ENCODE measurements around the gene TRIP6. TPM values are rescaled to one million over a fixed set of nuclear protein-coding genes. Genes with fewer than 3 reads are reported as not detected.
A peak's percentile ranks its signal among the peaks of the same experiment; 100 is the strongest.

TRIP6 gene
- total RNA-seq, 1 experiment from 2014 or later = 75.5 TPM

GRCh38 chr7:100864263-100864845 is 2.8 kb upstream of the TRIP6 start:
- ChIA-PET POLR2A (interaction anchor here (0.6 kb wide), 1 partner anchor 37 kb away, joined by 5 read pairs; the partner anchor contains the start of gene EPHB4), CTCF (interaction anchor here (0.6 to 0.7 kb wide), 2 partner anchors 36 to 179 kb away, joined by 4 to 8 read pairs; no protein-coding TSS in a partner anchor)
- no peak for TF ChIP-seq CTCF (IDR thresholded peaks at IDR 0.05; ENCODE audit: insufficient read depth in 1 of 2, low read depth in 1 of 2, low read length in 1 of 2, severe bottlenecking in 1 of 2, unreplicated experiment in 1 of 2)
- Histone ChIP-seq H3K4me1 (peaks cover 17% of the 10 kb centered on the region), H3K36me3 (ENCODE audit: control insufficient read depth, insufficient read depth, low read length) (peaks cover 5% of the 10 kb centered on the region), H3K4me3 (ENCODE audit: low read depth, low read length) (no peak overlapping the region), H3K9me3 (no peaks in the 10 kb centered on the region), H3K27me3 (replicated peaks; ENCODE audit: control insufficient read depth, insufficient read depth, low read length) (no peaks in the 10 kb centered on the region)
- peaks cover 7% of the 10 kb centered on the region for H3K4me1 Mint-ChIP-seq (ENCODE audit: low read depth, unreplicated experiment)
- no peaks in the 10 kb centered on the region for H3K9me3 Mint-ChIP-seq (ENCODE audit: unreplicated experiment)
- H3K27ac Mint-ChIP-seq (ENCODE audit: unreplicated experiment) = no peak overlapping the region
- H3K4me3 Mint-ChIP-seq (ENCODE audit: unreplicated experiment) = no peak overlapping the region
- intact Hi-C loops (cut with micrococcal nuclease; ENCODE audit: unreplicated experiment) = no loop called here
- H3K36me3 Mint-ChIP-seq (ENCODE audit: insufficient read depth, unreplicated experiment) = peaks cover 71% of the 10 kb centered on the region
- DNase-seq = no peak
- H3K27me3 Mint-ChIP-seq (ENCODE audit: insufficient read depth, unreplicated experiment) = no peaks in the 10 kb centered on the region
- no TSS peak for BruUV-seq (replicated peaks)

DNA sequence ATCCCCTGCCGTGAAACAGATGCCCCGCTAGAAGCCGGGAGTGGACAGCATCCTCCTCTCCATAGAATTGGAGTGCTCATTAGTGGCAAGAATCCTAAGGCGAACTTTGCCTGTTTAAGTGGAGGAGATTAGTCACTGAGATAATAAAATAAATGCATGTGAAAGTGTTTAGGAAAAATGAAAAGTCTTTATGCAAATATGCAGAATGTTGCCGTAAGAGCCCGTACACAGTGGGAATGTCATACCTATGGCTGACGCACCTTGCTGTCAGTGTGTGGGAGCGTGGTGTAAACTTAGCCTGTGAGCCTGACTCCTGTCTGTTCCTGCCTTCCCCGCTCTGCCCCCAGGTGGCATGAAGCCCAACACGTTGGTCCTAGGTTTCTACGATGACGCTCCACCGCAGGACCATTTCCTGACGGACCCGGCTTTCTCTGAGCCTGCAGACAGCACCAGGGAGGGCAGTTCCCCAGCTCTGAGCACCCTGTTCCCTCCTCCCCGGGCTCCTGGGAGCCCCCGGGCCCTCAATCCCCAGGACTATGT is 1.7 kb upstream of the TRIP6 start:
- H3K9me3 Mint-ChIP-seq (ENCODE audit: unreplicated experiment) = no peaks in the 10 kb centered on the region
- Histone ChIP-seq H3K36me3 (ENCODE audit: control insufficient read depth, insufficient read depth, low read length) (peaks cover 5% of the 10 kb centered on the region), H3K9me3 (no peaks in the 10 kb centered on the region), H3K4me1 (peaks cover 17% of the 10 kb centered on the region), H3K4me3 (ENCODE audit: low read depth, low read length) (no peak overlapping the region), H3K27me3 (replicated peaks; ENCODE audit: control insufficient read depth, insufficient read depth, low read length) (no peaks in the 10 kb centered on the region)
- POLR2A ChIA-PET = no interaction called here
- DNase-seq = no peak
- CTCF ChIA-PET = no interaction called here
- H3K27ac Mint-ChIP-seq (ENCODE audit: unreplicated experiment) = no peak overlapping the region
- no peak overlapping the region for H3K4me3 Mint-ChIP-seq (ENCODE audit: unreplicated experiment)
- no peak for TF ChIP-seq CTCF (IDR thresholded peaks at IDR 0.05; ENCODE audit: insufficient read depth in 1 of 2, low read depth in 1 of 2, low read length in 1 of 2, severe bottlenecking in 1 of 2, unreplicated experiment in 1 of 2)
- H3K4me1 Mint-ChIP-seq (ENCODE audit: low read depth, unreplicated experiment) = peaks cover 7% of the 10 kb centered on the region
- intact Hi-C loops (cut with micrococcal nuclease; ENCODE audit: unreplicated experiment) = no loop called here
- H3K36me3 Mint-ChIP-seq (ENCODE audit: insufficient read depth, unreplicated experiment) = peaks cover 66% of the 10 kb centered on the region
- no peaks in the 10 kb centered on the region for H3K27me3 Mint-ChIP-seq (ENCODE audit: insufficient read depth, unreplicated experiment)
- BruUV-seq (replicated peaks) = no TSS peak

DNA sequence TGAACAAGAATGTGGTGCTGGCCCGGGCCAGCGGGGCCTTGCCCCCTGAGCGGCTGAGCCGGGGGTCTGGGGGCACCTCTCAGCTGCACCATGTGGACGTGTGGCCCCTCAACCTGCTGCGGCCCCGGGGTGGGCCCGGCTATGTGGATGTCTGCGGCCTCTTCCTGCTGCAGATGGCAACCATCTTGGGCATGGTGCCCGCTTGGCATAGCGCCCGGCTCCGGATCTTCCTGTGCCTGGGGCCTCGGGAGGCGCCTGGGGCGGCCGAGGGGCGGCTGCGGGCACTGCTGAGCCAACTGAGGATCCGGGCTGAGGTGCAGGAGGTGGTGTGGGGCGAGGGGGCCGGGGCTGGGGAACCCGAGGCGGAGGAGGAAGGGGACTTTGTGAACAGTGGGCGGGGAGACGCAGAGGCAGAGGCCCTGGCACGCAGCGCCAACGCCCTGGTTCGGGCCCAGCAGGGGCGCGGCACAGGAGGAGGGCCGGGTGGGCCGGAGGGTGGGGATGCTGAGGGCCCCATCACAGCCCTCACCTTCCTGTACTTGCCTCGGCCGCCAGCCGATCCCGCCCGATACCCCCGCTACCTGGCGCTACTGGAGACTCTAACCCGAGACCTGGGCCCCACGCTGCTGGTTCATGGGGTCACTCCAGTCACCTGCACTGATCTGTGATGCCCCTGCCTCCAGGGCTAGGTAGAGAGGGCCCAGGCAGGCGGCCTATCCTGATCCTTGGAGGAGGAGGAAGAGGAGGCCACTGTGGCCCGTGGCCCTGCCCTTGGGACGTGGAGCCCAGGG is 1.1 kb upstream of the TRIP6 start:
- ChIA-PET POLR2A (interaction anchor here (0.7 kb wide), 1 partner anchor 283 kb away, joined by 3 read pairs; no protein-coding TSS in a partner anchor), CTCF (no interaction called here)
- Histone ChIP-seq H3K36me3 (ENCODE audit: control insufficient read depth, insufficient read depth, low read length) (no peaks in the 10 kb centered on the region), H3K27me3 (replicated peaks; ENCODE audit: control insufficient read depth, insufficient read depth, low read length) (no peaks in the 10 kb centered on the region), H3K4me3 (ENCODE audit: low read depth, low read length) (no peak overlapping the region), H3K4me1 (peaks cover 17% of the 10 kb centered on the region), H3K9me3 (no peaks in the 10 kb centered on the region)
- Mint-ChIP-seq H3K36me3 (ENCODE audit: insufficient read depth, unreplicated experiment) (peaks cover 66% of the 10 kb centered on the region), H3K4me3 (ENCODE audit: unreplicated experiment) (peak overlapping the region; percentile 75), H3K27me3 (ENCODE audit: insufficient read depth, unreplicated experiment) (no peaks in the 10 kb centered on the region), H3K9me3 (ENCODE audit: unreplicated experiment) (no peaks in the 10 kb centered on the region), H3K27ac (ENCODE audit: unreplicated experiment) (peak overlapping the region; percentile 88), H3K4me1 (ENCODE audit: low read depth, unreplicated experiment) (peaks cover 7% of the 10 kb centered on the region)
- no TSS peak for BruUV-seq (replicated peaks)
- DNase-seq = no peak
- TF ChIP-seq CTCF (IDR thresholded peaks at IDR 0.05; ENCODE audit: insufficient read depth in 1 of 2, low read depth in 1 of 2, low read length in 1 of 2, severe bottlenecking in 1 of 2, unreplicated experiment in 1 of 2) = no peak
- intact Hi-C loops (cut with micrococcal nuclease; ENCODE audit: unreplicated experiment) = no loop called here
